ENCODE measurements around the gene SLC12A3. TPM values are rescaled to one million over a fixed set of nuclear protein-coding genes. Genes with fewer than 3 reads are reported as not detected.
A peak's percentile ranks its signal among the peaks of the same experiment; 100 is the strongest.

SLC12A3 gene
- total RNA-seq, 1 experiment from 2014 or later = not detected

DNA sequence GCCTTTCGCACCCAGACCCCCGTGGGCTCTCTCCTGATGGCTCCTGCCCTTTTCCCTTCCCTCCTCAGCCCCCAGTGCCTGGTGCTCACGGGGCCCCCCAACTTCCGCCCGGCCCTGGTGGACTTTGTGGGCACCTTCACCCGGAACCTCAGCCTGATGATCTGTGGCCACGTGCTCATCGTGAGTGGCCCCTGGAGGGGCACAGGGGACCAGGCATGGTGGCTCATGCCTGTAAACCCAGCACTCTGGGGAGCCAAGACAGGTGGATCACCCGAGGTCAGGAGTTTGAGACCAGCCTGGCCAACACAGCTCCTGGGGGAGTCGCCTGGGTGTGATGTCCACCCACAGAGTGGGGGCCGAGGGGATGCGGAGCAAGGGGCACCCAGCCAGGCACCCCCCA is 21.3 kb downstream of the SLC12A3 start:
- DNase-seq (ENCODE audit: low read depth) = no peak

- DNase-seq (ENCODE audit: low read depth) = no peak
Measured at GRCh38 chr16:56886826-56887225, 21.8 kb downstream of the SLC12A3 start.

GRCh38 chr16:56888806-56889205 is 23.8 kb downstream of the SLC12A3 start:
- no peak for DNase-seq (ENCODE audit: low read depth)

GRCh38 chr16:56889206-56889605 is 24.2 kb downstream of the SLC12A3 start:
- no peak for DNase-seq (ENCODE audit: low read depth)

- no peak for DNase-seq (ENCODE audit: low read depth)
Measured at GRCh38 chr16:56891685-56892084, 26.7 kb downstream of the SLC12A3 start.

DNA sequence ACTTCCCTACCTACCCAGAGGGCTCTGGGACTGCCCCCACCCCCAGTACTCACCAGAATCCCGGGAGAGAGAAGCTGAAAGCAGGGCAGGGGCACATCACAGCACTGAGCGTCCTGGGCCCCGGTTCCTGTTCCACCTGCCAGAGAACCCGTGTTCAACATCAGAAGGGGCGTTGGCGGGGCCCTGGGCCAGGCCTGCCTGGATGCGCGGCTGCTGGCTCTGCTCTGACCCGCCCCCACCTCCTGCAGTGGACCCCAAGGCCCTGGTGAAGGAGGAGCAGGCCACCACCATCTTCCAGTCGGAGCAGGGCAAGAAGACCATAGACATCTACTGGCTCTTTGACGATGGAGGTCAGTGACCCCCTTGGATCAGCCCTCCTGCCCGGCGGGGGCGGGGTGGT is 27.7 kb downstream of the SLC12A3 start:
- no peak for DNase-seq (ENCODE audit: low read depth)

- DNase-seq (ENCODE audit: low read depth) = no peak
Measured at GRCh38 chr16:56894331-56894917, 29.4 kb downstream of the SLC12A3 start.

DNA sequence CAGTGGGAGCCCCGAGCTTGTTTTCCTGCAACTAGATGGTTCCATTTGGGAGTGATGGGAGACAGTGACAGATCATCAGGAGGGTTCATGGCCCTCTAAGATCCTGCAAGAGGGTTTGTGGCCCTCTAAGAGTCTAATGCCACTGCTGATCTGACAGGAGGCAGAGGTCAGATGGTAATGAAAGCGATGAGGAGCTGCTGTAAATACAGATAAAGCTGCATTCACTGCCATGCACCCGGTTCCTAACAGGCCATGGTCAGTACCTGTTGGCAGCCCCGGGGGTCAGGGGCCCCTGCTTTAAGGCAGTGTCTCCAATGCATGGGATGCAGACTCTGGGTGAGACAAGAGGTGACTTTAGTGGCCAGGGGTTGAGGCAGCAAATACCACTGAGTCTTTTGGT is 30.8 kb downstream of the SLC12A3 start:
- no peak for DNase-seq (ENCODE audit: low read depth)

DNA sequence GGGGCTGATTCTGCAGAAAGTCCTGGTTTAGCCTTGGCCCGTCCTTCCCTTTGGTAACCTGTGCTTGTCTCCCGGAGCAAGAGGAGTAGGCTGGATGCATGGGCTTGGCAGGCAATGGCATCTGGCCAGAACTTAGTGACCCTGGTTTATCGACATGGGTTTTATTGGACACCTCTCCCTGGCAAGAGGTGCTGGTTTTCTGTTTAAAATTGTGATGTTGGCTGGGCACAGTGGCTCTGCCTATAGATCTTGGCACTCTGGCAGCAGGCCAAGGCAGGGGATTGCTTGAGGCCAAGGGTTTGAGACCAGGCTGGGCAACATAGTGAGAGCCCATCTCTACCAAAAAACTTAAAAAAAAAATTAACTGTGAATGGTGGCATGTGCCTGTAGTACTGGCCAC is 31.2 kb downstream of the SLC12A3 start:
- DNase-seq (ENCODE audit: low read depth) = no peak

DNA sequence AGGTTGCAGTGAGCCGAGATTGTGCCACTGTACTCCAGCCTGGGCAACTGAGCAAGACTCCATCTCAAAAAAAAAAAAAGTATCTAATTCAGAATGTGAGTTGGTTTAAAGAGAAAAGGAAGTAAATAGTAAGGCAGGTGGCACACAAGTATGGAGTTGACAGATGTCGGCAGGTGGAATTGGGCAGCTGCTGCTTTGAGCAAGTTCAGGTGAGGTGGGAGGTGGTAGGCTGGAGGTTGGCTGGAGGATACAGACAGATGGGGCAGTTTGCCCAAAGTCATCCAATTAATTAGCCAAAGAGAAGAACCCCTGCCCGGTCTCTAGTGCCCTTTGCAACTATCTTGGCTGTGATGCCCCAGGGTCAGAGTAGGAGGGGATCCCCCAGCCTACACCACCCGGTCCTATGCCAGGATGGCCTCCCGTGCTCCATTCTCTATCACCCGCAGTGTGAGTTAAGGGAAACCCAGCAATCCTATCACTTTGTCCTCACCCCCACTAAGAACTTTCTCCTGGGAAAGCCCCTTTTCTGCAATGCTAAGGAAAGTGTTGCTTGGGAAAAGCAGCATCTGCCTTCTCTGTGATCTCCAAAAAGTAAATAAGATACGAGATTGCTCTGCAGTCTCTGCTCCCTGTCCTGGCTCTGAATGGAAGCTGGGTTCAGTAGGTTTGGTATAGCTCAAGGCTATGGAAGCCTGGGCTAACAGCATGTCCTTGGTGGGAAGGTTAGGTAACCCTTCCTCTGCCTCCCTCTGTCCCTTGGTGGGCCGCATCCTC is 32.2 kb downstream of the SLC12A3 start:
- no peak for DNase-seq (ENCODE audit: low read depth)

GRCh38 chr16:56898847-56899246 is 33.8 kb downstream of the SLC12A3 start:
- no peak for DNase-seq (ENCODE audit: low read depth)

DNA sequence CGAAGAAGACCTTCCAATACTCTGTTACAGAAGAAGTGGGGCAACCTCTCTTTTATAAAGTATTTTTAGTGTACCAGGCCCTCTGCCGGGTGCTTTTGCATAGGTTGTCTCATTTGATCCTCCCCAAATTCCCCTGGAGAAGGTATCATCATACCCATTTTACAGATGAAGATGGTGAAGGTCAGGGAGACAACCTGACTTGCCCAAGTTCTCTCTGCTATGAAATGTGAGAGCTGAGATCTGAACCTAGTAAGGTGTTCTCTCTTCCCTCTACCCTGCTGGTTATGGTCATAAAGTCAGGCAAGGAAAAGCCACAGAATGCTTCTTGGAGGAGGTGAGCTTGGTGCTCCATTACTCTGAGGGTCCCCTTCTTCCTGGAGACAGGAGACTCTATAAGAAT is 38.9 kb downstream of the SLC12A3 start:
- no peak for DNase-seq (ENCODE audit: low read depth)

- no peak for DNase-seq (ENCODE audit: low read depth)
Measured at GRCh38 chr16:56907401-56907800, 42.4 kb downstream of the SLC12A3 start.

GRCh38 chr16:56909527-56909979 is 44.5 kb downstream of the SLC12A3 start:
- DNase-seq (ENCODE audit: low read depth) = no peak

DNA sequence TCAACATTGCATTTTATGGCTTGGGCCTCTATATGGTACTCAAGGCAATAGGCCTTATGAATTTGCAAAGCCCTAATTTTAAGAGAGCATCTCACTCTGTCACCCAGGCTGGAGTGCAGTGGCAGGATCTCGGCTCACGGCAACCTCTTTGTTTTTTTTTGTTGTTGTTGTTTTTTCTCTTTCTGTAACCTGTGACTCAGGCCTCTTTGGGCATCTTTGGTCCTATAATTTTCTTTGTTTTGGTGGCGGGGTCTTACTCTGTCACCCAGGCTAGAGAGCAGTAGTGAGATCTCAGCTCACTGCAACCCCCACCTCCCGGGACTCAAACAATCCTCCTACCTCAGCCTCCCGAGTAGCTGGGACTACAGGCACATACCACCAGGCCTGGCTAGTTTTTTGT is 45.1 kb downstream of the SLC12A3 start:
- DNase-seq (ENCODE audit: low read depth) = no peak

- peak; percentile 69 for DNase-seq (ENCODE audit: low read depth)
Measured at GRCh38 chr16:56910654-56911539, 45.9 kb downstream of the SLC12A3 start.

- peak; percentile 61 for DNase-seq (ENCODE audit: low read depth)
Measured at GRCh38 chr16:56911771-56912571, 47.0 kb downstream of the SLC12A3 start.

GRCh38 chr16:56912746-56913708 is 48.0 kb downstream of the SLC12A3 start:
- DNase-seq (ENCODE audit: low read depth) = peak; percentile 47

DNA sequence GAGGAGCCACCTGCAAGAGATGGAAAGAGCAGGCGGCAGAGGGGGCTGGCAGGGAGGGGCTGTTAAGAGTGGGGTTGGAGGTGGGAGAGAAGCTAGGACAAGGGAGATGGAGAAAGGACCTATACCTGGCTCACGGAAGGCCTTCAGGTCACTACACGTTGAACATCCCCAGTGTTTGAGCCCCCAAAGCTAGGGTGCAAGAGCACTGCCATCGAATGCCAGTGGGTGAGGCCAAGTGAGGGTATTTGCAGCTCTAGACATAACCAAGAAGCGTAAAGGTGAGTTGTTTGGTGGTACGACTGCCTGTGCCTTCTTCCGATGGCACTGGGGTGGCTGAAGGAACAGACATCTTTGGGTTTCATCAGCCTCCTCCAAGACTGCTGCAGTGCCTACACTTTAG is 49.9 kb downstream of the SLC12A3 start:
- DNase-seq (ENCODE audit: low read depth) = no peak

DNA sequence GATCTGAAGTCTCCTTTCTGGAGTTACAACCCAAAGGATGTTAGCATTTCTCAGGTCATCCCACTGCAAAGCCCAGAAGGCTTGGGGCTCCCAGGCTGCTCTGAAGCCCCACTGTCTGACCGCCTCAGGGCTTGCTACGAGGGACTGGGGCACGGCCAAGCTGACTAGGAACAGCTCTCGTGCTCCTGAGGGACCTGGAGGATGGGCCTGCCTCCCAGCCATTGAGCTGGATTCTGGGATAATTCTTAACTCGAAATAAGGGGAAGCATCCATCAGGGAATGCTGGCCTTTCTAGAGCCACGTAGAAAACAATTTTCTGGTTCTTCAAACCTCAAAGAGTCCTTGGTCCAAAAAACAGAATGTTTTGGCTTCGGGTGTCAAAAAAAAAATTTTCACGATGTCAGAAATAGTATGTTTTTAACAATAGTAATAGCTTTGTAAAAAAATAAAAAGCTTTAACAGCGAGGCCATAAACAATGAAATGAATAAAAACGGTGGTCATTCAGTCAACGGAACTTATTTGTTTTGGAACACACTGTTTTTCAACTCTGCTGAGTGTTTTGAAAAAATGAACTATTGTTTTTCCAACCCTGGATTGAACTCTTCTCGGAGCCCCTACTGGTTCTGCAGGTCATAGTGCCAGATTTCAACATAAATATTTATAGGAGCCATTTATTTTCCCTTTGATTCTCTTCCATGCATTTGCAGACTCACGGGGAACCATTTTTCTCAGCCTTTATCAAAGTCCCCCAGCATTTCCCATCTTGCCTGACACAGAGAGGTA is 50.5 kb downstream of the SLC12A3 start:
- DNase-seq (ENCODE audit: low read depth) = no peak
